Peyer's patch (tissue), 4 donors: ENCODE results near the gene PNLIPRP2. TPM values are rescaled to one million over a fixed set of nuclear protein-coding genes. Genes with fewer than 3 reads are reported as not detected.

Experiments
- DNase-seq, 3 donors: peaks; one replicate each; pipeline ENCODE4 v3.0.0-alpha.2; 2017 to 2019
- H3K27ac ChIP-seq, 4 donors: fragments of 200-600 bp; sonication (generic); one replicate each; pipeline ENCODE4 v1.5.1; 2016 to 2019
- H3K27me3 ChIP-seq, 2 donors: fragments of 200-600 bp; sonication (generic); one replicate each; pipeline ENCODE4 v1.5.1; 2019
- H3K36me3 ChIP-seq, 3 donors: fragments of 200-600 bp; sonication (generic); one replicate each; pipeline ENCODE4 v1.5.1; 2016 to 2019
- H3K4me1 ChIP-seq, 4 donors: fragments of 200-600 bp; sonication (generic); one replicate each; pipeline ENCODE4 v1.5.1; 2016 to 2019
- H3K4me3 ChIP-seq, 4 donors: fragments of 200-600 bp; sonication (generic); 1 replicate in 3 of 4; 2 replicates in 1 of 4; pipeline ENCODE4 v1.5.1; 2016 to 2019; ENCODE audit warnings: mild to moderate bottlenecking in 1 of 4
- H3K9me3 ChIP-seq, 4 donors: fragments of 200-600 bp; sonication (generic); one replicate each; pipeline ENCODE4 v1.5.1; 2016 to 2019; ENCODE audit warnings: mild to moderate bottlenecking in 1 of 4
- POLR2A ChIP-seq, 2 donors: fragments of 450-650 bp; IDR thresholded peaks; one replicate each; pipeline ENCODE4 v1.5.1; 2017; ENCODE audit warnings: antibody characterized with exemption in 2 of 2, mild to moderate bottlenecking in 2 of 2, moderate library complexity in 2 of 2
- total RNA-seq, 4 donors: library from RNA; depleted of rRNA; stranded (reverse); fragments of >200 nt; gene quantifications; one replicate each; pipeline ENCODE4 v1.1.0, GENCODE V29; 2016
- TF ChIP-seq, protein P1 (sequence below), 6 experiments: fragments of 450-650 bp in 4 of 6; fragments of 200-600 bp in 2 of 6; sonication (generic) in 1 of 6; IDR thresholded peaks; one replicate each; pipeline ENCODE4 v1.5.1; 2017 to 2019; ENCODE audit warnings: antibody characterized with exemption in 6 of 6, mild to moderate bottlenecking in 3 of 6, moderate library complexity in 1 of 6

The PNLIPRP2 gene
- total RNA-seq, 4 donors from 2014 or later, result 9.9 to 161 (median 76.5) TPM

DNA sequence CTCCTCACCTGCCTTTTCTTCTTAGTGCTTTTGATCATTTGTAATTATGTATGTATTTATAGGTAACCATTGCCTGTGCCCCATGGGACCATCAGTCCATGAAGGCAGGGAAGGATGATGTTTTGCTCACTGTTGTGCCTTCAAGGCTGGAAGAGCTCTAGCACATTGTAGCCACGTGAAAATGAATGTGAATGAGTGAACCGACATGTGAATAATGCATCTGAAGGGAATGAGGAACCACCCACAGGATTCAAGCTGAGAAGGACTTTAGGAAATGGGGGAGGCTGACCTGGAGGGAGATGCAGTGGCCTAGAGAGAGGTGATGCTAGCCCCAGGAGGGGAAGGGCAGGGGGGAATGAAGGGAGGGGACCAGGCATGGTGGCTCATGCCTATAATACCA, 6.0 kb upstream of the PNLIPRP2 start:
- Histone ChIP-seq H3K9me3 (no peaks in the 10 kb centered on the region), H3K36me3 (no peaks in the 10 kb centered on the region), H3K4me1 (peaks cover 0 to 7% (median 3%) of the 10 kb centered on the region in 4 donors), H3K27me3 (no peaks in the 10 kb centered on the region), H3K4me3 (no peak overlapping the region), H3K27ac (no peak overlapping the region)
- TF ChIP-seq POLR2A (IDR thresholded peaks at IDR 0.05), result no peak
- TF ChIP-seq, protein P1, sequence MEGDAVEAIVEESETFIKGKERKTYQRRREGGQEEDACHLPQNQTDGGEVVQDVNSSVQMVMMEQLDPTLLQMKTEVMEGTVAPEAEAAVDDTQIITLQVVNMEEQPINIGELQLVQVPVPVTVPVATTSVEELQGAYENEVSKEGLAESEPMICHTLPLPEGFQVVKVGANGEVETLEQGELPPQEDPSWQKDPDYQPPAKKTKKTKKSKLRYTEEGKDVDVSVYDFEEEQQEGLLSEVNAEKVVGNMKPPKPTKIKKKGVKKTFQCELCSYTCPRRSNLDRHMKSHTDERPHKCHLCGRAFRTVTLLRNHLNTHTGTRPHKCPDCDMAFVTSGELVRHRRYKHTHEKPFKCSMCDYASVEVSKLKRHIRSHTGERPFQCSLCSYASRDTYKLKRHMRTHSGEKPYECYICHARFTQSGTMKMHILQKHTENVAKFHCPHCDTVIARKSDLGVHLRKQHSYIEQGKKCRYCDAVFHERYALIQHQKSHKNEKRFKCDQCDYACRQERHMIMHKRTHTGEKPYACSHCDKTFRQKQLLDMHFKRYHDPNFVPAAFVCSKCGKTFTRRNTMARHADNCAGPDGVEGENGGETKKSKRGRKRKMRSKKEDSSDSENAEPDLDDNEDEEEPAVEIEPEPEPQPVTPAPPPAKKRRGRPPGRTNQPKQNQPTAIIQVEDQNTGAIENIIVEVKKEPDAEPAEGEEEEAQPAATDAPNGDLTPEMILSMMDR (IDR thresholded peaks at IDR 0.05), result no peak
- DNase-seq, result no peak

DNA sequence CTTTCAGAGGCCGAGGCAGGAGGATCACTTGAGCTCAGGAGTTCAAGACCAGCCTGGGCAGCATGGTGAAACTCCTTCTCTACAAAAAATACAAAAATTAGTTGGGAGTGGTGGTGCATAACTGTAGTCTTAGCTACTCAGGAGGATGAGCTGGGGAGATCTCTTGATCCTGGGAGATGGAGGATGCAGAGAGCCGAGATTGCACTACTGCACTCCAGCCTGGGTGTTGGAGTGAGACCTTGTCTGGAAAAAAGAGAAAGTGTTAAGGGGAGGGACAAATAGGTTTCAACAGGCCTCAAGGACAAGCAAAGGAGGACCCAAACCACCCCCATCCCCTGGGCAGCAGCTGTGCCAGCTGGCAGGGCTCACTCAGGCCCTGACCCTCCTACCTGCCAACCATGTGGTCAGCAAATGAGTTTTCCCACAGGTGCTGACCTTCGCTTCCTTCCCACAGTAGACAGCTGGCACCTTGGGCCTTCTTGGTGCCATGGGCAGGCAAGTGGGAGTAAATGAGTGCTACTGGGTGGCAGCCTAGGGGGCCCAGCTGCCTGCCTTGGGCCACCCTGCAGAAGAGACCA, 5.5 kb upstream of the PNLIPRP2 start:
- H3K27ac ChIP-seq, result no peak overlapping the region
- H3K27me3 ChIP-seq, result no peaks in the 10 kb centered on the region
- H3K9me3 ChIP-seq, result no peaks in the 10 kb centered on the region
- H3K36me3 ChIP-seq, result no peaks in the 10 kb centered on the region
- H3K4me3 ChIP-seq, result no peak overlapping the region
- TF ChIP-seq POLR2A (IDR thresholded peaks at IDR 0.05), result no peak
- TF ChIP-seq, protein P1 (IDR thresholded peaks at IDR 0.05), result no peak
- H3K4me1 ChIP-seq, result peaks cover 0 to 7% (median 3%) of the 10 kb centered on the region in 4 donors
- DNase-seq, result no peak

DNA sequence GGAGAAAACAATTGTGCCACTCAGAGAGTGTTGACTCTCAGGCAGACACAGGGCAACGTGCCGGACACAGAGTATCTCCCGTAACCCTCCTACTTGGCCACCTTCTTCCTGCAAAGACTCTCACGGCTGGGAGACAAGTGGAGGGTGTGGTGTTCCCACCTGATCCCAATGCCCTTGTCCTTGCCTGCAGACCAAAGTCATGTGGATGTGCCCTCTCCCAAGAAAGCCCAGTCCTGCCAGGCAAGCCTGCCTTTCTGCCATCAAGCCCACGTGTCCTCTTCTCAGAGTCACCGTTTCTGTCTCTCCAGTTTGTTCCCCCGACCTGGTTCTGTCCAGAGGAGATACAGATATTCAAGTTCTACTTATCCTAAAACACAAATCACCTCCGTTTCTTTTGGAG, 723 bp downstream of the PNLIPRP2 start:
- TF ChIP-seq, protein P1 (IDR thresholded peaks at IDR 0.05), result no peak
- no peak for TF ChIP-seq POLR2A (IDR thresholded peaks at IDR 0.05)
- peak overlapping the region in 2 of 4 donors; percentile 49 to 55 for H3K4me3 ChIP-seq

DNA sequence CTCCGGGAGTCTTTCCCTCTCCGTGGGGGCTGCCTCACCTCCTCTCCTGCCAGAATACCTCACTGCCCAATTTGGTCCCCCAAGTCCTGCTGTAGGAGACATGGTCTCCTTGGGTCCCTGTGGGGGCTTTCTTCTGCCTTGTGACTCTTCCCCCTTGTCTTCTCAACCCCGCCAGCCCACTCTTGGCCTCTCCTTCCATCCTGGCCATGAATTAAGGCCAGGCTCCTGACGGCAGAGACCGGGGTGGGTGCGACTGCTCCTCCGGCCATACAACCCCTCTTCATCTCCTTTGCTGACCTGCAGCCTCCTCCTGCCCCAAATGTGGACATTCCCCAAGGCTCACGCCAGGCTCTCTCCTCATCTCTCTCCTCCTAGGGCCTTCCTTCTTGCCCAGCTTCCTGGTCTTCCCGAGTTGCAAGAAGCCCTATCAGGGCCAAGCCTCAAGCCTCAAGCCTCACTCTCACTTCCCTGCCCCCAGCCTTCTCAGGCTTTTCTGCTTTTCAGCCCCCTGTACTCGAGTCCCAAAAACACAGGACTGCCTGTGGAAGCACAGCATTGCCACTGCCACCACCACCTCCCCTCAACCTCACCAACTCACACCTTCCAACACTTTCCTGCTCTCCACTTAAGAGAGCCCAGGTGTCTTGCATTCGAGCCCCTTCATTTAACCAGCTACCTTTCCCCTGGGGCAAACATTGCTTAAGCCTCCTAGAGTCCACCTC, 1.3 kb downstream of the PNLIPRP2 start:
- DNase-seq, result no peak
- H3K36me3 ChIP-seq, result peaks cover 0 to 2% (median 0%) of the 10 kb centered on the region in 3 donors
- no peaks in the 10 kb centered on the region for H3K9me3 ChIP-seq
- no peaks in the 10 kb centered on the region for H3K4me1 ChIP-seq
- peak overlapping the region in 2 of 4 donors; percentile 49 to 55 for H3K4me3 ChIP-seq
- no peak overlapping the region for H3K27ac ChIP-seq
- TF ChIP-seq POLR2A (IDR thresholded peaks at IDR 0.05), result no peak
- TF ChIP-seq, protein P1 (IDR thresholded peaks at IDR 0.05), result peak in 1 of 6 experiments; percentile 6
- no peaks in the 10 kb centered on the region for H3K27me3 ChIP-seq

More for the DNA sequence above, 723 bp downstream of the PNLIPRP2 start:
- Histone ChIP-seq H3K27ac (peak overlapping the region in 3 of 4 donors; percentile 29 to 88 (median 43)), H3K4me1 (no peaks in the 10 kb centered on the region), H3K36me3 (no peaks in the 10 kb centered on the region), H3K9me3 (no peaks in the 10 kb centered on the region), H3K27me3 (no peaks in the 10 kb centered on the region)
- no peak for DNase-seq

DNA sequence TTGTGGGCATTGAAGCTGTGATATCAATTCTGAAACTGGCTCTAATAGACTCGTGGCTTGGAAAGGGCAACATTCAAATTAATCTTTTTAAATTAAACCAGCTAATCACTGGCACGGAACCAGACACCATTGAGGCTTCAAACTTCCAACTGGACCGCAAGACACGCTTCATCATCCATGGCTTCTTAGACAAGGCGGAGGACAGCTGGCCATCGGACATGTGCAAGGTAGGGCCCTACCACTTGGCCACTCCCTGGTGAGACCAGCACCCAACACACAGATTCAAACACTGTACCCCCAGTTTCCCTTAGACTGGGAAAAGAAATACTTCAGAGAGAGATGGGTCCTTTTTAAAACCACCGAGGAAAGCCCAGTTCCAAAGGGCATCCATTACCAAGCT, 5.1 kb downstream of the PNLIPRP2 start:
- no peaks in the 10 kb centered on the region for H3K4me1 ChIP-seq
- H3K9me3 ChIP-seq, result no peaks in the 10 kb centered on the region
- H3K36me3 ChIP-seq, result peaks cover 0 to 8% (median 0%) of the 10 kb centered on the region in 3 donors
- H3K27me3 ChIP-seq, result no peaks in the 10 kb centered on the region
- no peak overlapping the region for H3K4me3 ChIP-seq
- TF ChIP-seq, protein P1 (IDR thresholded peaks at IDR 0.05), result no peak
- no peak for TF ChIP-seq POLR2A (IDR thresholded peaks at IDR 0.05)
- DNase-seq, result no peak
- no peak overlapping the region for H3K27ac ChIP-seq
